ENCODE data around the gene CACYBP. TPM values are rescaled to one million over a fixed set of nuclear protein-coding genes. Genes with fewer than 3 reads are reported as not detected.

The CACYBP gene

Small RNAs within 50 kb of the gene (small RNA-seq; reads per million reads assigned to genes)
- gene RF00019 (ENCODE audit: low read depth) (not detected), gene RNU6-307P (ENCODE audit: low read depth) (not detected)

All from mesenchymal stem cell (in vitro differentiated cells and primary cell).